Keratinocyte (primary cell): ENCODE measurements around the gene SEC24A. TPM values are rescaled to one million over a fixed set of nuclear protein-coding genes. Genes with fewer than 3 reads are reported as not detected.
A peak's percentile ranks its signal among the peaks of the same experiment; 100 is the strongest.
"Not testable (repeated sequence)": the region's sequence is repeated elsewhere in the genome, so short reads cannot be mapped to it uniquely, and the experiment has no call there.

Experiments used
- DNase-seq: peaks from one replicate; pipeline ENCODE4 v3.0.0-alpha.2; 2011; ENCODE audit warnings: low read depth, missing footprints, low spot score
- FAIRE-seq: peaks from 2 replicates; lab custom pipeline; 2011; peaks lifted over from hg19 to GRCh38; lab: Jason Lieb, UNC
- H2AFZ ChIP-seq: 2 replicates; pipeline ENCODE4 v1.6.0; 2012; ENCODE audit warnings: low read length, control low read depth, inconsistent platforms; ENCODE audit not compliant: control insufficient read depth
- H3K27ac ChIP-seq: 2 replicates; pipeline ENCODE4 v1.5.1; 2011; ENCODE audit warnings: low read length; ENCODE audit not compliant: control insufficient read depth, insufficient read depth
- H3K27me3 ChIP-seq: 3 replicates; pipeline ENCODE4 v1.6.0; 2011; ENCODE audit warnings: low read length; ENCODE audit not compliant: control insufficient read depth, insufficient read depth; ENCODE audit errors: extremely low read depth
- H3K36me3 ChIP-seq, 2 experiments: 2 replicates in 1 of 2; 3 replicates in 1 of 2; pipeline ENCODE4 v1.5.1; 2011; ENCODE audit warnings: low read length in 2 of 2, mild to moderate bottlenecking in 1 of 2; ENCODE audit not compliant: control insufficient read depth in 2 of 2, insufficient read depth in 2 of 2; ENCODE audit errors: extremely low read depth in 1 of 2
- H3K4me1 ChIP-seq: 3 replicates; pipeline ENCODE4 v1.5.1; 2011; ENCODE audit warnings: low read length; ENCODE audit not compliant: control insufficient read depth, insufficient read depth; ENCODE audit errors: extremely low read depth
- H3K4me2 ChIP-seq: 3 replicates; pipeline ENCODE4 v1.6.0; 2011; ENCODE audit warnings: low read depth, low read length; ENCODE audit not compliant: control insufficient read depth, insufficient read depth; ENCODE audit errors: extremely low read depth
- H3K4me3 ChIP-seq, 3 experiments: fragments of 200-600 bp in 1 of 3; sonication (generic) in 1 of 3; 2 replicates in 2 of 3; 3 replicates in 1 of 3; pipeline ENCODE4 v1.5.1; 2011 to 2016; ENCODE audit warnings: low read length in 3 of 3, mild to moderate bottlenecking in 3 of 3, control low read depth in 2 of 3, inconsistent platforms in 1 of 3, low read depth in 1 of 3, mixed read lengths in 1 of 3, mixed run types in 1 of 3, moderate library complexity in 1 of 3; ENCODE audit not compliant: control insufficient read depth in 2 of 3, insufficient read depth in 2 of 3; ENCODE audit errors: extremely low read depth in 1 of 3
- H3K79me2 ChIP-seq: 2 replicates; pipeline ENCODE4 v1.6.0; 2012; ENCODE audit warnings: low read length; ENCODE audit not compliant: control insufficient read depth, insufficient read depth
- H3K9ac ChIP-seq: 3 replicates; pipeline ENCODE4 v1.6.0; 2011; ENCODE audit warnings: low read length; ENCODE audit not compliant: control insufficient read depth, insufficient read depth; ENCODE audit errors: extremely low read depth
- H3K9me1 ChIP-seq: 3 replicates; pipeline ENCODE4 v1.6.0; 2011; ENCODE audit warnings: low read length; ENCODE audit not compliant: control insufficient read depth, insufficient read depth; ENCODE audit errors: extremely low read depth
- H3K9me3 ChIP-seq: 2 replicates; pipeline ENCODE4 v1.5.1; 2012; ENCODE audit warnings: low read depth, low read length; ENCODE audit not compliant: control insufficient read depth
- H4K20me1 ChIP-seq: 3 replicates; pipeline ENCODE4 v1.6.0; 2011; ENCODE audit warnings: low read length; ENCODE audit not compliant: control insufficient read depth, insufficient read depth; ENCODE audit errors: extremely low read depth
- CTCF ChIP-seq, 3 experiments: IDR thresholded peaks in 1 of 3; conservative IDR thresholded peaks in 1 of 3; optimal IDR thresholded peaks in 1 of 3; 2 replicates in 2 of 3; 3 replicates in 1 of 3; pipeline versions ENCODE3 to v1.5.1; 2011; ENCODE audit warnings: low read length in 3 of 3, mild to moderate bottlenecking in 3 of 3, moderate library complexity in 2 of 3, control low read depth in 1 of 3, inconsistent platforms in 1 of 3; ENCODE audit not compliant: insufficient read depth in 2 of 3; ENCODE audit errors: extremely low read depth in 1 of 3
- EZH2 ChIP-seq: IDR thresholded peaks from one replicate; pipeline ENCODE4 v1.6.1; 2012; ENCODE audit warnings: inconsistent platforms, mild to moderate bottlenecking, low read length, moderate library complexity
- dilution Hi-C: fragments of 300-500 bp; cut with MboI; formaldehyde crosslinking; loops from one replicate; pipeline ENCODE4 v1.7.0; 2020; ENCODE audit warnings: low sequenced_read_pairs; ENCODE audit not compliant: extremely low pct_ligation_motif_present
- polyA plus RNA-seq, 5 experiments: library from polyadenylated mRNA; depleted of rRNA in 3 of 5; stranded (reverse) in 3 of 5; stranded (forward) in 1 of 5; unstranded in 1 of 5; fragments of >200 nt; gene quantifications; 1 replicate in 1 of 5; 2 replicates in 3 of 5; 3 replicates in 1 of 5; pipeline versions ENCODE4 v1.2.1 to v1.2.3, GENCODE V29; 2011 to 2012; ENCODE audit warnings: missing spikeins in 2 of 5, low read depth in 1 of 5, low replicate concordance in 1 of 5

SEC24A gene
- polyA plus RNA-seq, 1 donor (not counting 4 experiments of a cell fraction or from before 2014, with no cell fraction given), result 18.3 TPM

GRCh38 chr5:134758176-134758503, 109.6 kb downstream of the SEC24A start:
- Histone ChIP-seq H3K79me2 (peaks cover 46% of the 10 kb centered on the region), H3K9me3 (no peaks in the 10 kb centered on the region), H3K36me3 (no peaks in the 10 kb centered on the region), H3K9me1 (no peaks in the 10 kb centered on the region), H3K4me3 (peak overlapping the region; percentile 83 to 99 (median 96)), H3K9ac (peak overlapping the region; percentile 94), H3K27ac (peak overlapping the region; percentile 79), H2AFZ (peak overlapping the region; percentile 100), H4K20me1 (no peaks in the 10 kb centered on the region), H3K4me2 (peak overlapping the region; percentile 86), H3K4me1 (peaks cover 16% of the 10 kb centered on the region), H3K27me3 (no peaks in the 10 kb centered on the region)
- DNase-seq (no peak), FAIRE-seq (no peak)
- TF ChIP-seq CTCF (optimal IDR thresholded peaks at IDR 0.05 in 1 of 3, IDR thresholded peaks at IDR 0.05 in 1 of 3, conservative IDR thresholded peaks at IDR 0.05 in 1 of 3; ENCODE audit: extremely low read depth in 1 of 3, insufficient read depth in 2 of 3, low read length in 3 of 3) (no peak), EZH2 (no peak)
- dilution Hi-C loops, result no loop called here

GRCh38 chr5:134758504-134759341, 110.1 kb downstream of the SEC24A start, which contains the start of gene DDX46:
DDX46 (plus strand) TSS chr5:134758779; CDS start chr5:134758939, 160 bp downstream.
- TF ChIP-seq EZH2 (no peak), CTCF (optimal IDR thresholded peaks at IDR 0.05 in 1 of 3, IDR thresholded peaks at IDR 0.05 in 1 of 3, conservative IDR thresholded peaks at IDR 0.05 in 1 of 3; ENCODE audit: extremely low read depth in 1 of 3, insufficient read depth in 2 of 3, low read length in 3 of 3) (peak; percentile 84 to 93 (median 90))
- Histone ChIP-seq H3K27me3 (no peaks in the 10 kb centered on the region), H3K9me1 (no peaks in the 10 kb centered on the region), H3K36me3 (no peaks in the 10 kb centered on the region), H3K4me2 (peak within 1 kb of the TSS; percentile 86), H3K27ac (peak within 1 kb of the TSS; percentile 79), H3K4me3 (peak within 1 kb of the TSS; percentile 83 to 99 (median 96)), H3K4me1 (peaks cover 16% of the 10 kb centered on the region), H3K9me3 (no peaks in the 10 kb centered on the region), H2AFZ (peak within 1 kb of the TSS; percentile 100), H3K9ac (peak within 1 kb of the TSS; percentile 94), H4K20me1 (no peaks in the 10 kb centered on the region), H3K79me2 (peaks cover 50% of the 10 kb centered on the region)
- peak; percentile 17 for FAIRE-seq
- dilution Hi-C loops, result no loop called here
- DNase-seq, result no peak

GRCh38 chr5:134767528-134768291, 119.1 kb downstream of the SEC24A start:
- H3K27me3 ChIP-seq, H3K4me2 ChIP-seq, dilution Hi-C loops, H3K4me1 ChIP-seq, H2AFZ ChIP-seq, DNase-seq, H3K9me3 ChIP-seq, H4K20me1 ChIP-seq, H3K9me1 ChIP-seq, H3K4me3 ChIP-seq, H3K27ac ChIP-seq, FAIRE-seq, H3K9ac ChIP-seq: not testable (repeated sequence)
- H3K36me3 ChIP-seq, result peaks cover 7 to 15% of the 10 kb centered on the region in 2 experiments
- peaks cover 13% of the 10 kb centered on the region for H3K79me2 ChIP-seq
